C4-2B (cell line): ENCODE data around the gene PARP11.

Experiments
- H3K27ac ChIP-seq: fragments of 450-650 bp; 2 replicates; pipeline ENCODE4 v1.5.1; 2017
- CTCF ChIP-seq: fragments of 450-650 bp; conservative IDR thresholded peaks from 2 replicates; pipeline ENCODE4 v1.5.1; 2017; ENCODE audit warnings: mild to moderate bottlenecking
- ZFX ChIP-seq: fragments of 450-650 bp; IDR thresholded peaks from 2 replicates; pipeline ENCODE4 v1.6.1; 2017

PARP11 gene

GRCh38 chr12:3802721-3803120, 70.5 kb downstream of the PARP11 start:
- peak overlapping the region; percentile 13; the same call in 1 of the 2 replicates for H3K27ac ChIP-seq
- TF ChIP-seq ZFX (no peak), CTCF (no peak)

- TF ChIP-seq CTCF (no peak; the same call in 1 of the 2 replicates), ZFX (no peak)
- H3K27ac ChIP-seq = no peak overlapping the region; the same call in 1 of the 2 replicates
Measured at GRCh38 chr12:3797531-3798048, 75.6 kb downstream of the PARP11 start.

- peak overlapping the region; percentile 54 for H3K27ac ChIP-seq
- no peak for TF ChIP-seq ZFX
Measured at GRCh38 chr12:3795492-3796133, 77.6 kb downstream of the PARP11 start.

- TF ChIP-seq ZFX (no peak), CTCF (no peak)
- peak overlapping the region; percentile 34 for H3K27ac ChIP-seq
Measured at GRCh38 chr12:3795066-3795465, 78.1 kb downstream of the PARP11 start.

GRCh38 chr12:3792623-3793288, 80.4 kb downstream of the PARP11 start:
- peak overlapping the region; percentile 82 for H3K27ac ChIP-seq
- TF ChIP-seq CTCF (no peak), ZFX (no peak)

- TF ChIP-seq ZFX = no peak
- no peak for TF ChIP-seq CTCF
- H3K27ac ChIP-seq = peak overlapping the region; percentile 82
Measured at GRCh38 chr12:3791256-3791874, 81.8 kb downstream of the PARP11 start.

- TF ChIP-seq CTCF (no peak), ZFX (no peak)
- no peak overlapping the region; the same call in 1 of the 2 replicates for H3K27ac ChIP-seq
Measured at GRCh38 chr12:3790642-3791041, 82.6 kb downstream of the PARP11 start.
